GM19463 (cell line): ENCODE measurements around the gene BHLHE41.

Experiments used
- ATAC-seq: cut with Tn5 transposase; IDR thresholded peaks from one replicate; pipeline ENCODE4 v1.9.1; 2021; ENCODE audit warnings: mild to moderate bottlenecking, moderate library complexity; ENCODE audit not compliant: unreplicated experiment

The BHLHE41 gene

GRCh38 chr12:26135010-26135420, 10.2 kb upstream of the BHLHE41 start:
- ATAC-seq = no peak

- no peak for ATAC-seq
Observed at GRCh38 chr12:26134540-26134939, 9.7 kb upstream of the BHLHE41 start.

DNA sequence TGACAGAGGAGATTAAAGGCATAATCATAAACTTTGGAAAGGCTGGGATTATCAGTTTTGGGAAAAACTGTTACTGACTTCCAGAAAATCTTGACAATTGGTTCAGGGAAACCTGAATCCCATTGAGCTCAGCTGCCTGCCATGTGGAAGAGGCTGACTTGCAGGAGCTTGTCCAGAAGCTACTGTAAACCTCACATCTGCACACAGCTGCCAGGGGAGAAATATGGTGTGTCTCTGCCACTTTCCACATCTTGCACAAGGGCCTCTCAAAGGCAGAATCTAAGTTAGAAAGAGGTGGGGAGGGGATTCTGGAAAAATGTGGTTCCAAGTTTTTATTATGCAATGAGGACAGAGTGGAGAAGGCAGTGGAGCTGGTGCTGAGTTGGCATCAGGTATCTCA, 8.7 kb upstream of the BHLHE41 start:
- no peak for ATAC-seq

- ATAC-seq = no peak
Observed at GRCh38 chr12:26132866-26133265, 8.0 kb upstream of the BHLHE41 start.

DNA sequence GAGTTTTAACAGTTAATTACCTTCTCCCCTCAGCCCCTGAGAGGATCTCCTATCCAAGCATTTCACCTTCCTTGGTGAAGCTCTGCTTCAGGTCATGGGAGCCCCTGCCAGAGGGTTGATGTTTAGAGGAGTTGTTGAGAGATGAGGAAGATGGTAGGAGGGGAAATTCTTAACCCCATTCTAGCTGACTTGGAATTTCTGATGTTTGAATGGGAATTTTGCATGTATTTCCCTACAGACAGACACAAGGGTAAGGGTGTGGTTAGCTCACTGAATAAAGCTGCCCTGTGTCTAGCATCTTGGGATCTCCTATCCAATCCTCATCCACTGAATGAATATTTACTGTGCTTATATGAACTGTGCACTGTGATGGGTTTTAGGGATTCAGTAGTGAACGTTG, 7.1 kb upstream of the BHLHE41 start:
- no peak for ATAC-seq

DNA sequence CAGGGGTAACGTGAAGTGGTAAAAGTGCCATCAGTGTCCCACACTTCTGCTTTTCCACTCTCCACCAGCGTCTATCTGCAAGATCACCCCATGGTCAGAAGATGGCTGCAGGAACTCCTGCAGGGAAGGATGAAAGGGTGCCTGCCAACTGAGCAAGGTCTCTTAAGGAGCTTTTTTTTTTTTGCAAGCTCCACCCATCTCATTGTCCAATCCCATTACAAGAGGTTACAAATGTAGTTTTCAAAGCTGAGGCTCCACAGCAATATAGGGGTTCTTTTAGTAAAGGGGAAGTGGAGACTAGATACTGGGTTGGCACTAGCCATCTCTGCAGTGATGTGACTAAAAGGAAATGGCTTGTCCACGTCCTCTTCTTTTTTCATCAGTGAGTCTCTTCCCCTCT, 5.9 kb upstream of the BHLHE41 start:
- ATAC-seq = no peak

DNA sequence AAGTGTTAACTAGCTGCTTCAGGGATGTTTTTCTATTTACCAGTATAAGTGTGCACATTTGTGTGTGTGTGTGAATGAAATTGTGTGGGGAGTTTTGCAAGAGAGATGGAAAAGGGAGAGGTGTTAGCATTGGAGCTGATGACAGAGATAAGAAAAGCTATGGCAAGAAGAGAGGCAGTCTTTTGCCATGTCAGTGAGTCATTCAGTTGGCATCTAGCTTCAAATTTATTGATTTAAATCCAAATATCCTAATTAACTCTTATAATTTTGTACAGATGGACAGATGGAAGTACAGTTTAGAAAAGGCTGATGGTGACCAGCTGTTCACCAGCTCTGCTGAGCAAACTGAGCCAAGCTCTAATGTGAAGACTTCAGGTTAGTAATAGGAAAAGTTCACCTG, 3.3 kb upstream of the BHLHE41 start:
- ATAC-seq = no peak

DNA sequence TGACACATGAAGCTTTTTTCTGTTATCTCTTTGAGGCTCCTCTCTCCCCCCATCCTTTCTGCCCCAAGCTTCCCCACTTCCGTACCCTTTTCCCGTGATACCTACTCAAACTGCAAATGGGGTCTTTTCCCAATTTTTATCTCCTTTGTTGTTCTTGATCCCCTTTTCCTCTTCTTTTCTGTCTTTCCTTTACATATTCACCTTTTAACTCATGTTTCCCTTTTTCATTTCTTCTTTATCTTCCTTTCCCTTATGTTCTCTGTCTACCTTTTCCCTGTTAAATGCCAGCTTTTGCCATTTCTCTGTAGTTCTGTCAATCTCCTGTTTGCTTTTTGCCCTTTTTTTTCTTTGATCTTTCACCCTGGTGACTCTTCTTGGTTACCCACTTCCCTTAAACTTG, 2.6 kb upstream of the BHLHE41 start:
- no peak for ATAC-seq

DNA sequence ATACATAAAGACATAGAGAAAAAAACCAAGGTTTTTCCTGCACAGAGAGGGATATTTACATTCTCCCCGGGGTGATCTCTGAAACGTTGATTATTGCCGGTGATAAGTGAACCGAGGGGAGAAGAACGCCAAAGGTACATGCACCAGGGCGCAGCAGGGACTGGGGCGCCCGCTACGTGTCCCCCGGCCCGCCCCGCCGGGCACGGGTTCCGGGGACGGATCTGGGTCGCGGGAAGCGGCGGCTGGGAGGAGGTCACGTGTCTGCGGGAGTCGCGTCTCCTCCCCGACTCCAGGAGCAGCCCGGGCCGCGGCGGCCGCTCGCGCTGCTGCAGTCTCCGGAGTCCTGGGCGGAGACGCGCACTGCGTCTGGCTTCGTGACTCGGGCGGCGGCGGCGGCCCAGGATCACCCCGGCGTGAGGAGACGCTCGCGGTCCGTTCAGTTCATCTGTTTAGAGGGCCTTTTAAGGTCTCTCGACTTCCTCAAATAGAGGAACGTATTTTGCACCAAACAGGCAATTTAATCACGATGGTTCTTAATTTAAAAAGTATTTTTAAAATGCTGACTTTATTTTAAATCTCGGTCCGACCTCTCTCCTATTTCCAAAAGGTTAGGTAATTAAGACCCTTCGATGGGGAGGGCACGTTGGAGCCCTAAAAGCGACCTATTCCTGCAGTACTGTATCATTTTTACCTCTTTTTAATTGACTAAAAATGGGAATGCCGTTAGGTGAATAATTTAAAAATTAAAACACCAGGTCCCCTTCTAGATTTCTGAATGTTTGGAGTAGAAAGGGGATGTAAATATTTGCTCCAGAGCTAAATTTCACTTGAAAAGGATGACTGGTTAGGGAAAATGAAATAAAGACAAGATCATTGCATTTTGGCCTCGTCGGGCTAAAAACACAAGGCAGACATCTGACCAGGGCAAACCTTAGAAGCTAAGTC, 1.8 kb upstream of the BHLHE41 start:
- peak; percentile 35 for ATAC-seq

- ATAC-seq = peak; percentile 39
Observed at GRCh38 chr12:26125400-26126339, 833 bp upstream of the BHLHE41 start.

GRCh38 chr12:26123482-26123980, 1.3 kb downstream of the BHLHE41 start:
- ATAC-seq = no peak

- ATAC-seq = peak; percentile 12
Observed at GRCh38 chr12:26122681-26123481, 2.0 kb downstream of the BHLHE41 start.

- peak; percentile 23 for ATAC-seq
Observed at GRCh38 chr12:26122061-26122680, 2.7 kb downstream of the BHLHE41 start.

GRCh38 chr12:26121323-26122060, 3.3 kb downstream of the BHLHE41 start:
- no peak for ATAC-seq

GRCh38 chr12:26120561-26121274, 4.1 kb downstream of the BHLHE41 start:
- no peak for ATAC-seq

DNA sequence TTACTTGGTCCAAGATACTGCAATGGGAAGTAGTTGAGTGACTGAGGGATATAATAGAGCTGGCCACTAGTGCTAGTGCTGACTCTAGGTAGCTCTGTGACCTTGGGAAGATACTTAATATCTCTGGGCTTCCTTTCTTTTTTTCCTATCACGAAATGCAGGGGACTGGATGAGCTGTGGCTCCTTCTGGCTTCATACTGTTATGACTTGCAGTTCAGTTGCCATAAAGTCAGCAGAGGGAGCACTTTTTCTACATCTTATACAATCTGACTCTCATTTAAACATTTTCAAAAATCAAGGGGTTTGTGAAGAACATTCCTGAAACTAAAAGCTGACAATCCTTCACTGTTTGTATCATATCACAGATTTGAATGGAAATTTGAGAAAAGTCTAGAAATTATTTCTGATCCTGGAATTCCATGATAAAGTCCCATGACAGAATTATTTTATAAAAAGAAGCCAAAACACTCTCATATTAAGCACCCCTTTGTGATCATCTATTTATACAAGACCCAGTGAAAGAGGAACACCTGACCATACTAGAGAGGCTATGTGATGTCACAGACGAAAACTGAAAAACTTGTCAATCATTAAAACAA, 5.3 kb downstream of the BHLHE41 start:
- ATAC-seq = no peak

GRCh38 chr12:26118308-26118707, 6.5 kb downstream of the BHLHE41 start:
- no peak for ATAC-seq
